ENCODE data around the gene GRM8. TPM values are rescaled to one million over a fixed set of nuclear protein-coding genes. Genes with fewer than 3 reads are reported as not detected.

The GRM8 gene
- total RNA-seq, 6 donors from 2014 or later: 0.49 to 6.5 (median 1.8) TPM; not detected in 3

- DNase-seq (no peak), ATAC-seq (ENCODE audit: low FRiP score in 2 of 2) (no peak)
- Histone ChIP-seq H3K36me3 (no peaks in the 10 kb centered on the region), H3K4me1 (peaks cover 14 to 22% (median 17%) of the 10 kb centered on the region in 4 donors), H3K4me3 (no peak overlapping the region), H3K27me3 (peaks cover 0 to 18% (median 13%) of the 10 kb centered on the region in 4 donors), H3K9me3 (no peaks in the 10 kb centered on the region), H3K27ac (no peak overlapping the region)
- WGBS, 2 donors: 72 to 78% methylated on average over 2 of the region's 2 CpGs
- TF ChIP-seq CTCF (IDR thresholded peaks at IDR 0.05) (no peak), POLR2A (IDR thresholded peaks at IDR 0.05) (no peak), EP300 (IDR thresholded peaks at IDR 0.05) (no peak), POLR2AphosphoS5 (IDR thresholded peaks at IDR 0.05) (no peak)
These were observed 3.4 kb upstream of the GRM8 start for GRCh38 chr7:127256041-127256725.

GRCh38 chr7:127254163-127254684 is 1.5 kb upstream of the GRM8 start:
- ATAC-seq (ENCODE audit: low FRiP score in 2 of 2) (no peak), DNase-seq (no peak)
- H3K4me3 ChIP-seq: peak overlapping the region in 3 of 4 donors; percentile 64 to 91 (median 75)
- H3K9me3 ChIP-seq: no peaks in the 10 kb centered on the region
- TF ChIP-seq CTCF (IDR thresholded peaks at IDR 0.05) (peak in 1 of 6 experiments; percentile 5), EP300 (IDR thresholded peaks at IDR 0.05) (no peak)
- H3K4me1 ChIP-seq: peaks cover 18 to 30% (median 21%) of the 10 kb centered on the region in 4 donors
- no peak overlapping the region for H3K27ac ChIP-seq
- H3K27me3 ChIP-seq: peaks cover 0 to 32% (median 21%) of the 10 kb centered on the region in 4 donors
- no peaks in the 10 kb centered on the region for H3K36me3 ChIP-seq
- WGBS, 2 donors: 22% methylated on average over 8 to 11 of the region's 11 CpGs

GRCh38 chr7:127253281-127254162 is 781 bp upstream of the GRM8 start:
- Histone ChIP-seq H3K27me3 (peaks cover 0 to 32% (median 21%) of the 10 kb centered on the region in 4 donors), H3K4me1 (peaks cover 18 to 30% (median 21%) of the 10 kb centered on the region in 4 donors), H3K4me3 (peak overlapping the region; percentile 64 to 91 (median 76)), H3K9me3 (no peaks in the 10 kb centered on the region), H3K36me3 (no peaks in the 10 kb centered on the region), H3K27ac (peak overlapping the region in 1 of 4 donors; percentile 30)
- ATAC-seq (ENCODE audit: low FRiP score in 2 of 2) (peak; percentile 87 to 91), DNase-seq (peak; percentile 55 to 93)
- TF ChIP-seq CTCF (IDR thresholded peaks at IDR 0.05) (peak; percentile 71 to 97 (median 86)), EP300 (IDR thresholded peaks at IDR 0.05) (no peak)
- 0 to 1% methylated on average over 15 to 75 of the region's 84 CpGs for WGBS, 2 donors

DNA sequence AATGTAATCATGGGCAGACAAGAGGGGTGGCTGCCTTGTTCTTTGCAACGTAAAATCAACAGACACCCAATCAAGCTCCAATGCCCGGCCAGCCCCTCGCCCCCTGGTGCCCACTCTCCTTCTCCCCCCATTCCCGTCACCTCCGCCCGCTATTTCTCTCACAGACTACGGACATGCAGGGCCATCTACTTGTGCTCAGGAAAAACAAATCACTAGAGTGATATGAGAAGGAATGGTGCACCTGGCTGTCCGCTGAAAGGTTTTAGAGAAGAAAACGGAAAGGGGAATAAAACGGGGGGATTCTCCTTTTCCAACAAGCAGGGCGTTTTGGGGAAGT is 396 bp downstream of the GRM8 start:
- Histone ChIP-seq H3K9me3 (no peaks in the 10 kb centered on the region), H3K4me1 (peaks cover 18 to 30% (median 21%) of the 10 kb centered on the region in 4 donors), H3K27ac (peak overlapping the region in 1 of 4 donors; percentile 30), H3K27me3 (peaks cover 0 to 32% (median 21%) of the 10 kb centered on the region in 4 donors), H3K36me3 (no peaks in the 10 kb centered on the region), H3K4me3 (peak overlapping the region; percentile 64 to 91 (median 76))
- WGBS, 2 donors: 1 to 2% methylated on average over 11 of the region's 11 CpGs
- ATAC-seq (ENCODE audit: low FRiP score in 2 of 2) (no peak), DNase-seq (no peak)
- TF ChIP-seq POLR2A (IDR thresholded peaks at IDR 0.05) (no peak), CTCF (IDR thresholded peaks at IDR 0.05) (no peak), EP300 (IDR thresholded peaks at IDR 0.05) (no peak), POLR2AphosphoS5 (IDR thresholded peaks at IDR 0.05) (no peak)

Data from upper lobe of left lung (tissue), 6 donors.